ENCODE measurements around the gene TRAK1. TPM values are rescaled to one million over a fixed set of nuclear protein-coding genes. Genes with fewer than 3 reads are reported as not detected.

TRAK1 gene
- total RNA-seq, 1 donor from 2014 or later: 49.6 TPM

DNA sequence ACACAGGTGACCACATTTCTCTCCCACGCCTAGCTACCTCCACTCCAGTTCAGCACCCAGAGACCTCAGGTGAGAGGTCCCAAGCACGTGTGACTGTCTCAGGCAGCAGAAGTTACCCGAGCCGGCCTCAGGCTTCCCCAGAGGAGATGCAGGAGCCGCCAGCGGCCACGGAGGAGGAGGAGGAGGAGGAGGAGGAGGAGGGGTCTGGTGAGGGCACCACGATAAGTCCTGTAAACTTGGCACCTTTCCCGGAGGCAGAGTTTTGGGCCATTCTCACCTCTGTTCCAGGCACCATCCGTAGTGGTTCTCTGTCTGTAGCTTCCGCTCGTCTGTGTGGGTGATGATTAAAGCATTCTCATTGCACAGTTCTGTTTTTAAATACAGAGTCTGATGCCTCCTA, 118.8 kb downstream of the TRAK1 start:
- Histone ChIP-seq H3K9me3 (no peaks in the 10 kb centered on the region), H3K27me3 (no peaks in the 10 kb centered on the region), H3K4me1 (peaks cover 16% of the 10 kb centered on the region), H3K27ac (no peak overlapping the region), H3K36me3 (peaks cover 71% of the 10 kb centered on the region), H3K4me3 (no peak overlapping the region)
- TF ChIP-seq, protein P1, sequence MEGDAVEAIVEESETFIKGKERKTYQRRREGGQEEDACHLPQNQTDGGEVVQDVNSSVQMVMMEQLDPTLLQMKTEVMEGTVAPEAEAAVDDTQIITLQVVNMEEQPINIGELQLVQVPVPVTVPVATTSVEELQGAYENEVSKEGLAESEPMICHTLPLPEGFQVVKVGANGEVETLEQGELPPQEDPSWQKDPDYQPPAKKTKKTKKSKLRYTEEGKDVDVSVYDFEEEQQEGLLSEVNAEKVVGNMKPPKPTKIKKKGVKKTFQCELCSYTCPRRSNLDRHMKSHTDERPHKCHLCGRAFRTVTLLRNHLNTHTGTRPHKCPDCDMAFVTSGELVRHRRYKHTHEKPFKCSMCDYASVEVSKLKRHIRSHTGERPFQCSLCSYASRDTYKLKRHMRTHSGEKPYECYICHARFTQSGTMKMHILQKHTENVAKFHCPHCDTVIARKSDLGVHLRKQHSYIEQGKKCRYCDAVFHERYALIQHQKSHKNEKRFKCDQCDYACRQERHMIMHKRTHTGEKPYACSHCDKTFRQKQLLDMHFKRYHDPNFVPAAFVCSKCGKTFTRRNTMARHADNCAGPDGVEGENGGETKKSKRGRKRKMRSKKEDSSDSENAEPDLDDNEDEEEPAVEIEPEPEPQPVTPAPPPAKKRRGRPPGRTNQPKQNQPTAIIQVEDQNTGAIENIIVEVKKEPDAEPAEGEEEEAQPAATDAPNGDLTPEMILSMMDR (IDR thresholded peaks at IDR 0.05): no peak
- intact Hi-C loops (cut with DNase I): no loop called here
- ATAC-seq (no peak), DNase-seq (no peak)

DNA sequence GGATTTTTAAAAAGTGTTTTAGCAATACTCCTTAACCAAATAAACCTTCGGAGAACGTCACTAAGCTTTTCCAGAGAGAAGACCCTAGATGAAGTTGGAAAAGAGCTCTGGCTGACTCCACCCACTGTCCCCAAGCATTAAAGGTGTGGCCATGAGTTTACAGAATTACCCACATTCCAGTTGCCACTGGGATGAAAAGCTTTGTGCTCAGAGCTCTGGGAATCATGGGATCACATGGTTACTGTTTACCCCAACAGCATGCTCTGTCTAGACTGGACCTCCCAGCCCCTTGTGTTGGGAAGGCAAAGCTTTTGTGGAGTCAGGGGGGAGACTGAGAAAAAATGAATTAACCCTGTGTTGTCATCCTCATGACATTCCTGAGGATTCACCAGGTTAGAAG, 119.6 kb downstream of the TRAK1 start:
- H3K36me3 ChIP-seq: peaks cover 67% of the 10 kb centered on the region
- ATAC-seq: peak; percentile 21
- intact Hi-C loops (cut with DNase I): no loop called here

DNA sequence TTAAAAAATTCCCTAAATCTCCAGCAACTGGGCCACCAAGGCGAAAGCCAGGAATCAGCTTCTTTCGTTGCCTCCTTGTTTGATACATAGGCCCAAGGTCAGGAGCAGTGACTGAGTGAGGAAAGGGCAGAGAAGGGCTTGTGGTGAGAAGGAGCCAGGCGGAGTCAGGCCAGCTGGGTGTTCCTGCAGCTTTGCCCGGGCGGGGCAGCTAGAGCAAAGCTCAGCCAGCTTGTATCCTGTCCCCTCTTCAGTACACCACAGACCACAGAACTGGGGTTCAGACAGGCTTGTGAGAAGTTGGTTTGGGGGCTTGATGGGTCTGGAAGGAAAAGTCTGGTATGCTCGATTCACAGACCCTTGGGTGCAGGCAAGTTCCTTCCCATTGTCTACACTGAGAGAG, 122.3 kb downstream of the TRAK1 start:
- Histone ChIP-seq H3K27me3 (no peaks in the 10 kb centered on the region), H3K27ac (no peak overlapping the region), H3K36me3 (peaks cover 47% of the 10 kb centered on the region), H3K9me3 (no peaks in the 10 kb centered on the region), H3K4me1 (peaks cover 16% of the 10 kb centered on the region), H3K4me3 (no peak overlapping the region)
- intact Hi-C loops (cut with DNase I): no loop called here
- TF ChIP-seq, protein P1 (IDR thresholded peaks at IDR 0.05): no peak
- no peak for ATAC-seq
- no peak for DNase-seq

More for the DNA sequence above, 119.6 kb downstream of the TRAK1 start:
- TF ChIP-seq, protein P1 (IDR thresholded peaks at IDR 0.05): no peak
- Histone ChIP-seq H3K4me3 (no peak overlapping the region), H3K4me1 (peaks cover 16% of the 10 kb centered on the region), H3K27ac (no peak overlapping the region), H3K27me3 (no peaks in the 10 kb centered on the region), H3K9me3 (no peaks in the 10 kb centered on the region)
- DNase-seq: no peak

DNA sequence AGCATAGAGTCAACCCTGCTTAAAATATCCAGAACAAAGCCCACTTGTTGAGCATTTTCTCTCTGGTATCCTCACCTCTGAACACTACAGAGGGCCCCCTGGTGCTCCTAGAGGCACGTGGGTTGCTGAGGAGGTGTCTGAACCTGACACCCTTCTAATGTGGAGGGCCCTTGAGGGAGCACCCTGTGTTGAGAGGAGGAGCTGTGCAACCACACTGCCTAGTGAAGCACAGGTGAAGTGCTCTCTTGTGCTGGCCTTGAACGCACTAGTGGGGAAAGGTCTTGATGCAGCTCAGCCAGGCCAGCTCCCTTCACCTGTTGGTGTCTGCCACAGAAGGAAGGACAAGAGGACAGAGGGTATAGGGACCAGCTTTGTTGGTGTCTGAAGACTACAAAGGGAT, 122.9 kb downstream of the TRAK1 start:
- Histone ChIP-seq H3K9me3 (no peaks in the 10 kb centered on the region), H3K36me3 (peaks cover 48% of the 10 kb centered on the region), H3K27me3 (no peaks in the 10 kb centered on the region), H3K4me1 (peaks cover 16% of the 10 kb centered on the region), H3K27ac (no peak overlapping the region), H3K4me3 (no peak overlapping the region)
- DNase-seq (no peak), ATAC-seq (peak; percentile 78)
- TF ChIP-seq, protein P1 (IDR thresholded peaks at IDR 0.05): no peak
- intact Hi-C loops (cut with DNase I): no loop called here

DNA sequence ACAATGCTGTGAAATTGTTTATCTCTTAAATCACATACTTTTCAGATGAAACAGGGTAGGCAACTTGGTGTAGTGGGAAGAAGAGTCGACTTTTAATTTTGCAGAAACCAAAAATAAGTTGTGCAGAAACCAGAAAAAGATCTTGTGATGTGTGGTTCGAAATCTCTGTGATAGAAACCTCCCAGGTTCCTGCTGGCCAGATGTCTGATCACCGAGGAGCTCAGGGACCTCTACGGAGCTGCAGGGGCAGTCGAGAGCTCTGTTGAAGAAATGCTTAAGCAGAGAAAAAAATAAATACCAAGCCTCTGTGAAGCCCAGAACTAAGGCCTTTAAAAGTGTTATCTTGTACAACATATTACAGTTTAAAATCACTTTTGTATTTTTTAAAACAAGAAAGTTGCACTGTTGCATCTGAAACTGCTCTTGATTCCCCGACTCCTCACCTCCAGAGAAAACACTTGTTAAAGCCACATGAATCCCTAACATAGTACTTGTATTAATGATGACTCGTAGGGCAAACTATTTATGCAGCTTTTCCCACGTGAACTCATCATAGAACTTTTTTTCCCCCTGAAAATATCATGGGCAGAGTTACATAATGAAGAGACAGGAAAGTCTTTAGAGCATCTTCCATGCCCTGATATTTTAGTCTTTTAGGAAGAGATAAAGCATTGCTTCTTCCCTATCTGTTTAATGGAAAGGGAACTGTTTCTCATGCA, 123.6 kb downstream of the TRAK1 start:
- ATAC-seq: no peak
- peaks cover 47% of the 10 kb centered on the region for H3K36me3 ChIP-seq
- no peaks in the 10 kb centered on the region for H3K9me3 ChIP-seq
- no peak overlapping the region for H3K27ac ChIP-seq
- intact Hi-C loops (cut with DNase I): no loop called here
- TF ChIP-seq, protein P1 (IDR thresholded peaks at IDR 0.05): no peak
- no peaks in the 10 kb centered on the region for H3K27me3 ChIP-seq
- DNase-seq: no peak
- H3K4me3 ChIP-seq: no peak overlapping the region
- peaks cover 16% of the 10 kb centered on the region for H3K4me1 ChIP-seq

All from upper lobe of right lung (tissue), 1 donor.